Panc1 (cell line): Measurements from ENCODE around the gene LDLRAD4. TPM values are rescaled to one million over a fixed set of nuclear protein-coding genes. Genes with fewer than 3 reads are reported as not detected.

Experiments
- ATAC-seq: fragments of 200-7000 bp; cut with Tn5 transposase; 2 replicates; pipeline ENCODE4 v1.9.1; 2020; ENCODE audit warnings: mild to moderate bottlenecking, moderate library complexity
- BruUV-seq: library from RNA; stranded (reverse); fragments of 400-500 nt; replicated peaks from 2 replicates; lab custom pipeline; 2021; lab: Mats Ljungman, UMichigan
- CTCF ChIA-PET: fragments of 300-600 bp; sonication (Branson Sonifier 250); formaldehyde crosslinking; loops from one replicate; lab custom pipeline; 2022; ENCODE audit warnings: antibody characterized with exemption; lab: Charles Lee
- POLR2A ChIA-PET: fragments of 300-600 bp; sonication (Branson Sonifier 250); formaldehyde crosslinking; loops from one replicate; lab custom pipeline; 2022; ENCODE audit warnings: antibody characterized with exemption; lab: Charles Lee
- DNase-seq: peaks from one replicate; pipeline ENCODE4 v3.0.0-alpha.2; 2010; ENCODE audit warnings: low read depth, low spot score
- H3K27ac ChIP-seq: 2 replicates; pipeline ENCODE4 v1.5.1; 2011; ENCODE audit warnings: mild to moderate bottlenecking, low read length, inconsistent platforms
- H3K27me3 ChIP-seq: fragments of 200-500 bp; sonication (Bioruptor generic); 2 replicates; pipeline ENCODE4 v1.6.0; 2014; ENCODE audit warnings: low read length, inconsistent platforms; ENCODE audit not compliant: control insufficient read depth, insufficient read depth
- H3K36me3 ChIP-seq: fragments of 200-500 bp; sonication (Bioruptor generic); 2 replicates; pipeline ENCODE4 v1.5.1; 2014; ENCODE audit warnings: inconsistent platforms, mild to moderate bottlenecking, low read length, moderate library complexity; ENCODE audit not compliant: control insufficient read depth, insufficient read depth
- H3K4me1 ChIP-seq: 2 replicates; pipeline ENCODE4 v1.5.1; 2011; ENCODE audit warnings: inconsistent platforms, mild to moderate bottlenecking, low read length, moderate library complexity; ENCODE audit not compliant: control insufficient read depth, insufficient read depth
- H3K4me3 ChIP-seq, 2 experiments: 2 replicates each; pipeline ENCODE4 v1.5.1; 2011 to 2012; ENCODE audit warnings: low read depth in 2 of 2, low read length in 2 of 2, mild to moderate bottlenecking in 2 of 2, inconsistent platforms in 1 of 2, moderate library complexity in 1 of 2
- H3K9me3 ChIP-seq: fragments of 200-500 bp; sonication (Bioruptor generic); 2 replicates; pipeline ENCODE4 v1.5.1; 2014; ENCODE audit warnings: low read depth, mild to moderate bottlenecking, inconsistent platforms, low read length, moderate library complexity; ENCODE audit not compliant: control insufficient read depth, insufficient read depth
- POLR2AphosphoS5 ChIP-seq: IDR thresholded peaks from 2 replicates; pipeline ENCODE4 v1.6.1; 2012; ENCODE audit warnings: mild to moderate bottlenecking, low read depth, low read length, moderate library complexity
- REST ChIP-seq, 2 experiments: IDR thresholded peaks; 2 replicates each; pipeline ENCODE4 v1.6.1; 2011 to 2012; ENCODE audit warnings: low read depth in 2 of 2, control low read depth in 1 of 2, low read length in 1 of 2, mild to moderate bottlenecking in 1 of 2, moderate library complexity in 1 of 2; ENCODE audit not compliant: insufficient read depth in 1 of 2
- SIN3A ChIP-seq: IDR thresholded peaks from 2 replicates; pipeline ENCODE4 v1.6.1; 2012; ENCODE audit warnings: low read depth, mild to moderate bottlenecking, low read length, moderate library complexity, borderline replicate concordance; ENCODE audit not compliant: insufficient read depth
- TCF7L2 ChIP-seq: IDR thresholded peaks from 2 replicates; pipeline ENCODE4 v1.6.1; 2011; ENCODE audit warnings: mild to moderate bottlenecking, low read depth, low read length, inconsistent platforms
- in situ Hi-C: cut with HindIII; loops from 2 replicates; pipeline ENCODE4 v1.10.0; 2016; ENCODE audit warnings: low sequenced_read_pairs, low pct_unique_long_range_greater_than_20kb
- intact Hi-C: fragments of 100-400 bp; cut with micrococcal nuclease; formaldehyde crosslinking; loops from one replicate; pipeline ENCODE4 v1.10.0; 2022; ENCODE audit not compliant: unreplicated experiment
- total RNA-seq: library from RNA; stranded (reverse); gene quantifications from one replicate; pipeline ENCODE4 v1.2.1, GENCODE V29; 2021; ENCODE audit not compliant: unreplicated experiment
- TF ChIP-seq, protein P1 (sequence below): fragments of 450-650 bp; IDR thresholded peaks from 2 replicates; pipeline ENCODE4 v1.5.1; 2017; ENCODE audit warnings: mild to moderate bottlenecking

The LDLRAD4 gene
- total RNA-seq, 1 experiment from 2014 or later, result 0.28 TPM

DNA sequence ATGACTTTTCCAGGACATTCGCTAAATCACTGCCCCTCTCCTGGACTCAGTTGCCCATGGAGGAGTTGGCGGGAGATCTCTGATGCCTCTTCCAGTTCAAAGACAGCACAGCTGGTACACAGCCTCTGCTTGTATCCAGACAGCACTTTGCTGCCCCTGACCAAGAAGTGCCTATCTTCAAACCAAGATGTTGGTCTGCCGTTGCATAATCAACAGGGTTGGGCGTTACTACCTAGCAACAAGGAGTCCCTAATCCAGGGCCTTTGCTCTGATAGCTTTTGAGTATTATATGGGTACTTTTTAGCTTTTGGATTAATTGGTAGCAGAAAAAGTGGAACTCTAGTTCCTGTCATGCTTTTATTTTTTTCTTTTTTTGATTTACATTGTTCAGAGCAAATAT, 341.2 kb downstream of the LDLRAD4 start:
- no peak overlapping the region for H3K4me3 ChIP-seq
- no peak for ATAC-seq
- H3K27me3 ChIP-seq, result peaks cover 7% of the 10 kb centered on the region
- no peaks in the 10 kb centered on the region for H3K4me1 ChIP-seq
- BruUV-seq, result no TSS peak
- no peaks in the 10 kb centered on the region for H3K9me3 ChIP-seq
- POLR2A ChIA-PET, result no interaction called here
- no peak for DNase-seq
- intact Hi-C loops (loop anchor here (5.0 to 10.0 kb wide), 2 partner anchors 73 to 235 kb away; no protein-coding TSS in a partner anchor), in situ Hi-C loops (no loop called here)
- H3K36me3 ChIP-seq, result no peaks in the 10 kb centered on the region
- H3K27ac ChIP-seq, result no peak overlapping the region
- CTCF ChIA-PET, result interaction anchor here (0.6 kb wide), 1 partner anchor 8 kb away, joined by 9 read pairs; no protein-coding TSS in a partner anchor
- no peak for TF ChIP-seq REST (IDR thresholded peaks at IDR 0.05; ENCODE audit: insufficient read depth in 1 of 2, low read depth in 2 of 2, low read length in 1 of 2)
- no peak for TF ChIP-seq POLR2AphosphoS5
- TF ChIP-seq TCF7L2, result no peak
- TF ChIP-seq SIN3A, result no peak
- TF ChIP-seq, protein P1, sequence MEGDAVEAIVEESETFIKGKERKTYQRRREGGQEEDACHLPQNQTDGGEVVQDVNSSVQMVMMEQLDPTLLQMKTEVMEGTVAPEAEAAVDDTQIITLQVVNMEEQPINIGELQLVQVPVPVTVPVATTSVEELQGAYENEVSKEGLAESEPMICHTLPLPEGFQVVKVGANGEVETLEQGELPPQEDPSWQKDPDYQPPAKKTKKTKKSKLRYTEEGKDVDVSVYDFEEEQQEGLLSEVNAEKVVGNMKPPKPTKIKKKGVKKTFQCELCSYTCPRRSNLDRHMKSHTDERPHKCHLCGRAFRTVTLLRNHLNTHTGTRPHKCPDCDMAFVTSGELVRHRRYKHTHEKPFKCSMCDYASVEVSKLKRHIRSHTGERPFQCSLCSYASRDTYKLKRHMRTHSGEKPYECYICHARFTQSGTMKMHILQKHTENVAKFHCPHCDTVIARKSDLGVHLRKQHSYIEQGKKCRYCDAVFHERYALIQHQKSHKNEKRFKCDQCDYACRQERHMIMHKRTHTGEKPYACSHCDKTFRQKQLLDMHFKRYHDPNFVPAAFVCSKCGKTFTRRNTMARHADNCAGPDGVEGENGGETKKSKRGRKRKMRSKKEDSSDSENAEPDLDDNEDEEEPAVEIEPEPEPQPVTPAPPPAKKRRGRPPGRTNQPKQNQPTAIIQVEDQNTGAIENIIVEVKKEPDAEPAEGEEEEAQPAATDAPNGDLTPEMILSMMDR, result no peak

- in situ Hi-C loops, result no loop called here
- H3K36me3 ChIP-seq, result no peaks in the 10 kb centered on the region
- TF ChIP-seq TCF7L2 (no peak), SIN3A (no peak), REST (IDR thresholded peaks at IDR 0.05; ENCODE audit: insufficient read depth in 1 of 2, low read depth in 2 of 2, low read length in 1 of 2) (no peak), POLR2AphosphoS5 (no peak)
- TF ChIP-seq, protein P1, result no peak
- POLR2A ChIA-PET, result no interaction called here
- intact Hi-C loops, result no loop called here
- BruUV-seq, result no TSS peak
- H3K4me3 ChIP-seq, result no peak overlapping the region
- H3K9me3 ChIP-seq, result no peaks in the 10 kb centered on the region
- CTCF ChIA-PET, result no interaction called here
- no peaks in the 10 kb centered on the region for H3K4me1 ChIP-seq
- ATAC-seq, result no peak
- no peak for DNase-seq
- H3K27me3 ChIP-seq, result peaks cover 7% of the 10 kb centered on the region
- H3K27ac ChIP-seq, result no peak overlapping the region
Observed at GRCh38 chr18:13560306-13560705, 341.7 kb downstream of the LDLRAD4 start.
